GM19351 (cell line): ENCODE data around the gene JMJD4.

Experiments used
- ATAC-seq: cut with Tn5 transposase; IDR thresholded peaks from one replicate; pipeline ENCODE4 v1.9.1; 2021; ENCODE audit warnings: mild to moderate bottlenecking, moderate library complexity; ENCODE audit not compliant: unreplicated experiment

Gene JMJD4, protein sequence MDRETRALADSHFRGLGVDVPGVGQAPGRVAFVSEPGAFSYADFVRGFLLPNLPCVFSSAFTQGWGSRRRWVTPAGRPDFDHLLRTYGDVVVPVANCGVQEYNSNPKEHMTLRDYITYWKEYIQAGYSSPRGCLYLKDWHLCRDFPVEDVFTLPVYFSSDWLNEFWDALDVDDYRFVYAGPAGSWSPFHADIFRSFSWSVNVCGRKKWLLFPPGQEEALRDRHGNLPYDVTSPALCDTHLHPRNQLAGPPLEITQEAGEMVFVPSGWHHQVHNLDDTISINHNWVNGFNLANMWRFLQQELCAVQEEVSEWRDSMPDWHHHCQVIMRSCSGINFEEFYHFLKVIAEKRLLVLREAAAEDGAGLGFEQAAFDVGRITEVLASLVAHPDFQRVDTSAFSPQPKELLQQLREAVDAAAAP

DNA sequence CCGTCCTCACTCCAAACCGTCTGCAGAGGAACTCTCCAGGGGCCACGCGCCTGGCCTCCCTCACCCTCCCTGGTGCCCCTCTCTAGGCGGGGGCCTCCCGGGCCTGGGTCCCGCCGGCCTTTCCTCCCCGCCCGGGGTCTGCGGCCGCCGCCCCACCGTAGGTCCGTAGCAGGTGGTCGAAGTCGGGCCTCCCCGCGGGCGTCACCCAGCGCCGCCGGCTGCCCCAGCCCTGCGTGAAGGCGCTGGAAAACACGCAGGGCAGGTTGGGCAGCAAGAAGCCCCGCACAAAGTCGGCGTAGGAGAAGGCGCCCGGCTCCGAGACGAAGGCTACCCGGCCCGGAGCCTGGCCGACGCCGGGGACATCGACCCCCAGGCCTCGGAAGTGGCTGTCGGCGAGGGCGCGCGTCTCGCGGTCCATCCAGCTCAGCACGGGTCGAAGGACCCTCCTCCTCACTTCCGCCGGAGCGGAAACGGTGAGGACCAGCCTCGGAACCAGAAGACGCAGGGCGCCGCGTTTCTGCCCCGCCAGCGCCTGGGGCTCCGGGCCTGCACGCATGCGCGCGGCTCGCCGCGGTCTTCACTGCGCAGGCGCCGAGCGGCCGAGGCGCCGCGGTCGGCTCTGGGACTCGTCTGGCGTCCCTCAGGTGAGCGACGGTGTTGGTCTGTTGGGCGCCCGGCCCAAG, at the start of gene JMJD4, which contains the start of gene SNAP47:
Gene JMJD4 (minus strand): TSS at position 447 of the 683 bp plus-strand sequence. CDS start 29 bp downstream, at position 418.
Gene SNAP47 (plus strand): TSS at position 580 of the 683 bp plus-strand sequence. CDS start 12,302 bp downstream, outside the sequence.
- ATAC-seq: peak; percentile 88

GRCh38 chr1:227782226-227782625, 47.1 kb upstream of the JMJD4 start:
- ATAC-seq: no peak

- no peak for ATAC-seq
Measured at GRCh38 chr1:227781314-227781930, 46.3 kb upstream of the JMJD4 start.

DNA sequence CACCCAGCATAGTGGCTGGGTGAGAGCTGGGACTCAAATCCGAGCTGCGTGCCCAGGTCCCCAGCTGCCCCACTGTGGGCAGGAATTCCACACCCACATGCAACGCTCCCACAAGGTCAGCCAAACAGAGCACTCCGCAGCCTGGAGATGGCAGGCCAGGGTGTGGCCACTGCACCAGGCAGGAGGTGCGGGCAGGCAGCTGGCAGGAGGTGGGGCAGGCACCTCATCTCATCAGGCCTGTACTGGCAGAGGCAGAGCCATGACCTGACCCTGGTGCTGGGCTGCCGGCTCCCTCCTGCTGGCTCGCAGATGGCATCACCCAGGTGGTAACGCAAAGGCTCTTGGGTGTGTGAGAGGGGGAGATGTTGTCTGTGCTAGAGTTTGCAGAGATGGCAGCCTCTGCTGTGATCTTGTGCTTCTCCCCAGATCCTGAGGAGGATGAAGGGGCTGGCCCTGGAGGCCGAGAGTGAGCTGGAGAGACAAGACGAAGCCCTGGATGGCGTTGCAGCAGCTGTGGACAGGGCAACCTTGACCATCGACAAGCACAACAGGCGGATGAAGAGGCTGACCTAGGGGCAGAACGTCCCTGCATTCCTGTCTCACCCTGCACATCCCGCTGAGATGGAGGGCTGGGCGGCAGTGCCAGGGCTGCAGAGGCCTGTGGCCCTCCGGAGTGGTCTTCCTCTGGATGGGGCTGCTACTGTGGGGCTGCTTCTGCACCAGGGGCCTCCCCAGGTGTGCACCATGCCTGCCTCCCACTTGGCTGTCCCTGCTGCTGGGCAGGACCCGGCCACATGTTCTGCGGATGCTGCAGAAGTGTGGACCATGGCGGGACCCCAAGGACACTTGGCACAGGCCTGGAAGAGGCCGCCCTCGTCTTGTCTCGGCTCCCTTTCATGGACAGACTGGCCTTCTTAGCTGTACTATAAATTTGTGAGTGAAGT, 45.3 kb upstream of the JMJD4 start:
- ATAC-seq: no peak

DNA sequence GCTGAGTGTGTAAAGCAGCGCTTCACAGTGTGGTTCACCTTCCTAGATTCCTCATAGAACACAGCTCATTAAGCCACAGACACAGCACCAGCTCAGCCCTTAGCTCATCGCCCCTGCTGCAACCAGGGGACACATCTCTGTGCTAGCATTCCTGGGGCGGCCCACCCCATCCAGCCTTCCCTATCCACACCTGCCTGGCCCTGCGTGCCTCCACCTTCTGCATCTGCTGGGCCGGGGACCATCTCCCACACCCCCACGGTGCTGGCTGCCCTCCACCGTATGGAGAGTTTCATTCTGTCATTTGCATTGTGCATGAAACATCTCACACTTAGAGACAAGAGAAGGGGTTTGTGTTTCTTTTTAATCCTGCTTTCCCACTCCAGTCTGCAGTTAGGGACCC, 44.6 kb upstream of the JMJD4 start:
- ATAC-seq: no peak

DNA sequence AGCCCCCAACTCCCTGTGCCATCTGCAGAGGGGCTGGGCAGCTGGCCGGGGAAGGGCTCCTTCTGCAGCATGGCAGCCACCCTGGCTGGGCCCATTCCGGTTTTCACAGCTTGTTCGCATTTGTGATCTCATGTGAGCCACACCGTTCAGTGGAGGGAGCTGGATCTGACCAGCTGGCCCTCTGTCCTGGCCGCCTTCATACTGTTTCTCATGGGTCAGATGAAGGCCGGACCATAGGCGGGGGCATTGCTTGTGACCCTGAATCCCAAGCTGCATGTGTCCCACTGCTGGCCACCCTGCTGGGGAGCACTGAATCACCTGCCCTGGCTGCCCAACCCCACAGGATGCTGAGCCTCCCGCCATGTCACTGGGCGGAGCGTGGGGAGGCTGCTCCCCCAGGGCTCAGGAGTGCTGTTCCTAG, 43.9 kb upstream of the JMJD4 start:
- ATAC-seq: no peak

GRCh38 chr1:227778401-227778947, 43.4 kb upstream of the JMJD4 start:
- no peak for ATAC-seq

DNA sequence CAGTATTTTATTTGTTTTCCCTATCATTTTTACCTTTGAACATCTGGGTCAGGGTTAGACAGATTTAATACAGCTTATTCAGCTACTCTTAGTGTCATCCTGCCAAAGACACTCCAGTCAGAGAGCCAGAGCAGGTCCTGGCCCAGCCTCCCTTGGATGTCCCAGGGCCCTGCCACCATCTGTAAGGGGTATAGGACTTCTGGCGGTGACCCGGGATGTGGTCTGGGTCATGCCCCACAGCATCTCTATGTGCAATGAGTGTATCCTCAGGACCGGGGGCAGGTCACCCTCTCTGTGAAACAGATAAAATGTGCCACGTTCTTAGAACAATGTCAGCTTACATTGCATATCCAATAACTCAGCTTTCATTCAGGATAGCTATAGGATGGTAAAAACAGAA, 42.5 kb upstream of the JMJD4 start:
- no peak for ATAC-seq

GRCh38 chr1:227777156-227777555, 42.1 kb upstream of the JMJD4 start:
- ATAC-seq: no peak

DNA sequence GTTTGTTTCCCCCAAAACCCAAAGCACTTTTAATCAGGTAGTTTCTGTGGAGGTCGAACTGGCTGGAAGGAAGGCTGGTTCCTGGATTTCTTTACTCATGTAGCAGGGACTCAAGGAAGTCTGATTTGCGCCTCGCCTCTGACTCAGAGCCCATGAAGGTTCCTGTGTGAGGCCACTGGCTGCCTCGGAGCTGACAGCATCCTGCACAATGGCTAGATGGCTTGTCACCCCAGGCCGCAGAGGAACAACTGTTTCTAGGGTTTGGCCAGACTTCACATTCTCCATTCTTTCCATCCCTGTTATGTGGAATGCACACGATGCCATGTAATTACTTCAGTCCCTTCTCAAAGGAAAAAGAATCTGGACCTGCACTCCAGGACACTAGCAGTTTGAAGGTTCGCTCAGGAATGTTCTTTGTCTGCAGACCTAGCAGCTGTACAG, 41.2 kb upstream of the JMJD4 start:
- no peak for ATAC-seq

DNA sequence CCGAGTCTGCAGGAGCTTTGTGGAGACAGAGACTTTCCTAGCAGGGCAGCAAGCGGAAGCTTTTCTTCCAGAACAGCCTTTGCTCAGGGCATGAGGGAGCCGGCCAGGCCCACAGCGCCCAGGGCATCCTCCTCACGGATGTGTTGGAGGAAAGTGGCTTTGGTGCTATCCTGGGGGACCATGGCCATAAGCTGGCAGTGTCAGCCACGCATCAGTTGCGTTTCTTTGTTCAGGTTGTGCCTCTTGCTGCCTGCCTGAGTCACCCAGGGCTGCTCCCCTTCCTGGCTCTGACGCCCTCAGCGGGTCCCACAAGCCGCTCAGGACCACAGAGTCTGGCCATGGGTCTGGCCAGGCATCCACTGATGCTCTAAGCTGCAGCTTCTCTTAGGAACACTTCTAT, 40.7 kb upstream of the JMJD4 start:
- ATAC-seq: no peak

- ATAC-seq: no peak
Measured at GRCh38 chr1:227774821-227775661, 39.9 kb upstream of the JMJD4 start.

- no peak for ATAC-seq
Measured at GRCh38 chr1:227774051-227774731, 39.1 kb upstream of the JMJD4 start.

DNA sequence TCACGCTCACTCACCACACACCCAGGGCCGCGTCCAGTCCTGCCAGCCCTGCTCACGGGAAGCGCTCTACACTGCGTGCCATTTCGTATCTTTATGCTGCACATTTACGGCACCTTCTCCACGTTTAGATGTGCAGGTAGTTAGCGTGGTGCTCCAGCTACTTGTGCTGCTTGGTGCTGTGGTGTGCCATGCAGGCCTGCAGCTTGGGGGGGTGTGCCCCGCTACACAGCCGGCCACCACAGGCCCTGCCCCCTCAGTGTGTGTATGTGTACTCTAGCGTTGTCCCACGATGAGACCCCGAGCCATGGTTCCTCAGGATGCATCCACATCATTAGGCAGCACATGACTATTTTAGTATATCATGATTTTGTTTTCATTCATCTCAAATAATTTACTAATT, 38.5 kb upstream of the JMJD4 start:
- no peak for ATAC-seq

DNA sequence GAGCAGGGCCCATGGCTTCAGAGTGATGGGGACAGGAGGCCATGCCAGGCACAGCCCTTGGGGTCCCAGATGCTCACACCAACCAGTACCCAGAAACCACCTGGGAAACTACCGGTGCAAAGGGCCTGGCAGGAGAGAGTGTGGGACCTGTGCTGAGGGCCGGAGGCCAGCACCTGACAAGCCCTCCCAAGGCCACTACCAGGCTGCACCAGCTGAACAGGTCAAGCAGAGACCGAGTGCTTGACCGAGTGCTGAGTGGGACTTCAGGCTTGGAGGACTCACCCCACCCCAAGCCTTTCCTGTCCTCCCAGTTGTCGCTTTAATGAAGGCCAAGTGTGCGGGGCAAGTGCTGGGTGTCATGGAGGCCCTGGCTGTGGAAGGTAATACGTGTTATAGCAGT, 36.7 kb upstream of the JMJD4 start:
- no peak for ATAC-seq

GRCh38 chr1:227771326-227771725, 36.2 kb upstream of the JMJD4 start:
- ATAC-seq: no peak

- no peak for ATAC-seq
Measured at GRCh38 chr1:227770812-227771211, 35.7 kb upstream of the JMJD4 start.

DNA sequence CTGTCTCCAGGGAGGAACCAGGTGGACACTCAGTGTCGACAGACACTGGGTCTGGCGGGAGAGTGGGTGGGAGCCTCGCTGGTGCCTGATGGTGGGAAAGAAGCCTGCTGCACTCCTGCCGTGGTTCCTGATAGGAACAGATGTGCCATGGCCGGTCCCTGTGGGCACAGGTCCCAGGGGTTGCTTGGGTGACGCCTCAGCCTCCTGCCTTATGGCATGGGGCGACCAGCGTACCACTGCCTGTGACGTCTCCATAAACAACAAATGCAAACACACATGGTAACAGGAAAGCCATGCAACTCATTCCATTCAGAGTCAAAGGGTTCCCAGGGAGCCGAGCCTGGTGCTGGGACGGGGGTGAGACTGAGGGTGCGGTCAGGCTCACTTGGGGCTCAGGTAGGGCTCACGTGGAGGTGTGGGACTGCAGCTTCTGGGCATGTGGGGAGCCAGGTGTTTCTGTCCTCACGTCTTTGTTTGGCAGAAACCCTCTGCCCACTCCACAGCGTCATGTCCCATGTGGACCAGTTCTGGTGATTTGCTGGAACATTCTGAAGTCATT, 34.9 kb upstream of the JMJD4 start:
- ATAC-seq: no peak
